Stomach (tissue), 9 donors: Measurements from ENCODE around the gene GOLGA6L10. TPM values are rescaled to one million over a fixed set of nuclear protein-coding genes. Genes with fewer than 3 reads are reported as not detected.
"Not testable (repeated sequence)": the region's sequence is repeated elsewhere in the genome, so short reads cannot be mapped to it uniquely, and the experiment has no call there.

ENCODE experiments used
- DNase-seq, 2 donors: peaks; one replicate each; pipeline versions ENCODE4 v3.0.0 to v3.0.0-alpha.2; 2013 to 2019
- H3K27ac ChIP-seq, 5 donors: fragments of 200-600 bp in 4 of 5; sonication (generic) in 4 of 5; one replicate each; pipeline ENCODE4 v1.5.1; 2013 to 2019; ENCODE audit warnings: mild to moderate bottlenecking in 1 of 5, moderate library complexity in 1 of 5
- H3K27me3 ChIP-seq, 3 donors: fragments of 200-600 bp; sonication (generic); one replicate each; pipeline ENCODE4 v1.5.1; 2017 to 2019; ENCODE audit warnings: mixed run types in 1 of 3
- H3K36me3 ChIP-seq, 4 donors: fragments of 200-600 bp; sonication (generic); 1 replicate in 3 of 4; 2 replicates in 1 of 4; pipeline ENCODE4 v1.5.1; 2016 to 2019
- H3K4me1 ChIP-seq, 4 donors: fragments of 200-600 bp; sonication (generic); one replicate each; pipeline ENCODE4 v1.5.1; 2016 to 2019
- H3K4me3 ChIP-seq, 4 donors: fragments of 200-600 bp; sonication (generic) in 3 of 4; one replicate each; pipeline ENCODE4 v1.5.1; 2016 to 2019; ENCODE audit warnings: mild to moderate bottlenecking in 1 of 4
- H3K9me3 ChIP-seq, 4 donors: fragments of 200-600 bp; sonication (generic); one replicate each; pipeline ENCODE4 v1.5.1; 2016 to 2019
- EP300 ChIP-seq: sonication (generic); formaldehyde crosslinking; IDR thresholded peaks from one replicate; pipeline ENCODE4 v1.6.1; 2017; ENCODE audit warnings: antibody characterized with exemption
- POLR2A ChIP-seq, 4 donors: fragments of 450-650 bp; IDR thresholded peaks; one replicate each; pipeline ENCODE4 v1.6.1; 2016; ENCODE audit warnings: antibody characterized with exemption in 4 of 4, control low read depth in 2 of 4, mild to moderate bottlenecking in 1 of 4, moderate library complexity in 1 of 4
- POLR2AphosphoS5 ChIP-seq, 3 donors: sonication (generic); formaldehyde crosslinking; IDR thresholded peaks; one replicate each; pipeline ENCODE4 v1.6.1; 2016; ENCODE audit warnings: antibody characterized with exemption in 3 of 3
- WGBS, 5 donors: extraction: QIAGEN DNeasy Blood & Tissue Kit in 3 of 5; methylation state at CpG; one replicate each; pipeline versions ENCODE4 v1.1.5 to v1.1.7; 2013 to 2018; 5-methylcytosine and 5-hydroxymethylcytosine counted together
- intact Hi-C: fragments of 100-400 bp; cut with DNase I; formaldehyde crosslinking; loops from one replicate; pipeline ENCODE4 v1.15.1; 2023; ENCODE audit warnings: low total_unique reads
- polyA plus RNA-seq, 3 donors: library from polyadenylated mRNA; stranded (reverse); fragments of 200-250 nt; gene quantifications; one replicate each; pipeline ENCODE4 v1.2.3, GENCODE V29; 2013
- total RNA-seq, 5 donors: library from RNA; depleted of rRNA; stranded (reverse); fragments of >200 nt; gene quantifications; one replicate each; pipeline versions ENCODE4 v1.1.0 to v1.2.3, GENCODE V29; 2014 to 2016
- TF ChIP-seq, protein P1 (sequence below), 7 experiments: fragments of 450-650 bp in 4 of 7; fragments of 200-600 bp in 3 of 7; sonication (generic) in 3 of 7; IDR thresholded peaks; one replicate each; pipeline ENCODE4 v1.5.1; 2016 to 2019; ENCODE audit warnings: antibody characterized with exemption in 7 of 7, control low read depth in 2 of 7, mild to moderate bottlenecking in 1 of 7
- donor health status: healthy with polysubstance abuse.
- donor health status: Bipolar disorder and iron deficiency.
- donor health status: healthy.

The GOLGA6L10 gene
- total and polyA plus RNA-seq, 8 donors: 1.0 to 11.6 (median 2.2) TPM; not detected in 1

DNA sequence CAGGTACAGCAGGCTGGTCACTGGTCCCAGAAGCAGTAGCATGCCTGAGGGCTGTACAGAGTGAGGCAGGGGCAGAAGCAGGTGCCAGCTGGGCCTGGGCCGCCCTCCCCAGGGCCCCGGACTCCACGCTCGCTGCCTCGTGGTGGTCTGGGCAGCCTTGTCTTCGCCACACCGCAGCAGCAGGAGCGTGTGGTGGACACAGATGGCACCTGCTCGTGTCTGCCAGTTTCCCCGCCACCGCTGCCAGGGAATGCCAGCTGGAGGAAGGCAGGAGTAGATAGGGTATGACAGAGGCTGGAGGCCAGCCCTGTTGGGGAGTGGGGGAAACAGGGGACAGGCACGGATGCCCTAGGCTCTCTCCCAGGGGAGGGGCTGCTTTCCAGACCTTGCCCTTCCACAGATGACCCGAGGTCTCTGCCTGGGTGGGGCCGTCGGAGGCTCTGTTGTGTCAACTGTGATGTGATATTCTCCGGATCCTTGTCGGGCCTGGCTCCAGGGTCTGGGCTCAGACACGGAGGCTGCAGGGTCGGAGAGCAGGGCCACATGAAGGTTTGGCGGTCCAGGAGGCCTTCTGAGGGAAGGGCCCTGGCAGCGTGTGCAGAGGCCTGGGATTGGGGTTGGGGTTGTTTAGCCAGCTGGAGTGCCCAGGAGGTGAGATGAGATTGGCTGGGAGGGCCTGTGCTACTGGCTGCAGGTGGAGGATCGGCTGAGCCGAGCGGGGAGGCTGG is 33.6 kb downstream of the GOLGA6L10 start:
- H3K36me3 ChIP-seq: no peaks in the 10 kb centered on the region
- H3K27me3 ChIP-seq: no peaks in the 10 kb centered on the region
- intact Hi-C loops: no loop called here
- no peak overlapping the region for H3K4me3 ChIP-seq
- H3K27ac ChIP-seq: no peak overlapping the region
- no peak for DNase-seq
- H3K9me3 ChIP-seq: no peaks in the 10 kb centered on the region
- WGBS, 5 donors: 80 to 90% (median 85%) methylated on average over 10 to 24 of the region's 24 CpGs
- TF ChIP-seq POLR2A (IDR thresholded peaks at IDR 0.05) (no peak), EP300 (no peak), POLR2AphosphoS5 (IDR thresholded peaks at IDR 0.05) (no peak)
- TF ChIP-seq, protein P1, sequence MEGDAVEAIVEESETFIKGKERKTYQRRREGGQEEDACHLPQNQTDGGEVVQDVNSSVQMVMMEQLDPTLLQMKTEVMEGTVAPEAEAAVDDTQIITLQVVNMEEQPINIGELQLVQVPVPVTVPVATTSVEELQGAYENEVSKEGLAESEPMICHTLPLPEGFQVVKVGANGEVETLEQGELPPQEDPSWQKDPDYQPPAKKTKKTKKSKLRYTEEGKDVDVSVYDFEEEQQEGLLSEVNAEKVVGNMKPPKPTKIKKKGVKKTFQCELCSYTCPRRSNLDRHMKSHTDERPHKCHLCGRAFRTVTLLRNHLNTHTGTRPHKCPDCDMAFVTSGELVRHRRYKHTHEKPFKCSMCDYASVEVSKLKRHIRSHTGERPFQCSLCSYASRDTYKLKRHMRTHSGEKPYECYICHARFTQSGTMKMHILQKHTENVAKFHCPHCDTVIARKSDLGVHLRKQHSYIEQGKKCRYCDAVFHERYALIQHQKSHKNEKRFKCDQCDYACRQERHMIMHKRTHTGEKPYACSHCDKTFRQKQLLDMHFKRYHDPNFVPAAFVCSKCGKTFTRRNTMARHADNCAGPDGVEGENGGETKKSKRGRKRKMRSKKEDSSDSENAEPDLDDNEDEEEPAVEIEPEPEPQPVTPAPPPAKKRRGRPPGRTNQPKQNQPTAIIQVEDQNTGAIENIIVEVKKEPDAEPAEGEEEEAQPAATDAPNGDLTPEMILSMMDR (IDR thresholded peaks at IDR 0.05): no peak
- no peaks in the 10 kb centered on the region for H3K4me1 ChIP-seq

DNA sequence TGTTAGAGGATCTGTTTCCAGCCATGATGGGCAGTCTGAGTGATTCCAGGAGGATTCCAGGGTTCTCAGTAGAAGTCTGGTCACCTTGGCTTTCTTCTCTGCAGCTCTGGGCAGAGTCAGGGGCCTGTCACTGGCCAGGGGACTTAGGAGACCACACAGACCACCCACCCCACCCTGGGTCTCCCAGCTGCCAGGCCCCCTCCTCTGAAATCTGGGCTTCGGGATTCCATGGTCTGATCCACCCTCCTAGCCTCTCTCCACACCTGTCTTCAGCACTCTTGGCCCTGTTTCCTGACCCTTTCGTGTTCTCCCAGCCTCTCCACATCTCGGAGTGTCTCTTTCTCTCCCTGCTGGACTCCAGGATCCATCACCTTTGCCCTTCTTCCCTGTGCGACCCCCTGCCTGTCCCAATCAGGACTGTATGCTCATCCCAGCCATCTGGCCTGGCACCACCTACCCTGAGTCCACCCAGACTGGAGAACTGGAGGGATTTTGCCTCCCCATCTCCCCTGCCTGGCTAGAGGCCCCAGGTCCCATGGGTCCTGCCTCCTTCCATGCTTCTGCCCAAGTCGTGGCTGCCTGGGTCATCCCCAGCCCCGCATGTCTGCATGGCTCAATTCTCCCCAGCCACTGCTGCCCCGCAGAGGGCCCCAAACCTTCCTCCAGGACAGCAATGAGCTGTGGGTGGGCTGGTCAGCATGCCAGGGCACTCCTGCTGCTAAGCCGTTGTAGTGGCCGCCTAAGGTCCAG is 34.3 kb downstream of the GOLGA6L10 start:
- TF ChIP-seq POLR2AphosphoS5 (IDR thresholded peaks at IDR 0.05): no peak
- TF ChIP-seq, protein P1 (IDR thresholded peaks at IDR 0.05): no peak
- Histone ChIP-seq H3K36me3 (no peaks in the 10 kb centered on the region), H3K27ac (no peak overlapping the region), H3K9me3 (no peaks in the 10 kb centered on the region), H3K4me3 (no peak overlapping the region), H3K4me1 (no peaks in the 10 kb centered on the region), H3K27me3 (no peaks in the 10 kb centered on the region)
- 83 to 94% (median 89%) methylated on average over 9 of the region's 9 CpGs for WGBS, 5 donors
- intact Hi-C loops: no loop called here
- DNase-seq: no peak

GRCh38 chr15:82313951-82314768 is 35.1 kb downstream of the GOLGA6L10 start:
- H3K36me3 ChIP-seq, H3K9me3 ChIP-seq, DNase-seq, intact Hi-C loops, H3K27me3 ChIP-seq, H3K4me3 ChIP-seq, H3K27ac ChIP-seq, H3K4me1 ChIP-seq: not testable (repeated sequence)
- 75 to 87% (median 85%) methylated on average over 8 to 21 of the region's 21 CpGs for WGBS, 5 donors

- Histone ChIP-seq H3K27ac (no peak overlapping the region), H3K4me1 (no peaks in the 10 kb centered on the region), H3K36me3 (no peaks in the 10 kb centered on the region), H3K4me3 (no peak overlapping the region), H3K9me3 (no peaks in the 10 kb centered on the region), H3K27me3 (no peaks in the 10 kb centered on the region)
- intact Hi-C loops: no loop called here
- TF ChIP-seq POLR2A (IDR thresholded peaks at IDR 0.05) (no peak), EP300 (no peak), POLR2AphosphoS5 (IDR thresholded peaks at IDR 0.05) (no peak)
- TF ChIP-seq, protein P1 (IDR thresholded peaks at IDR 0.05): no peak
- WGBS, 5 donors: 81 to 100% (median 99%) methylated on average over 2 of the region's 2 CpGs
- DNase-seq: no peak
Observed at GRCh38 chr15:82313446-82313845, 35.8 kb downstream of the GOLGA6L10 start.
